Measurements from ENCODE around the gene DNM1L.
"Not testable (repeated sequence)": the region's sequence is repeated elsewhere in the genome, so short reads cannot be mapped to it uniquely, and the experiment has no call there.

Gene DNM1L

GRCh38 chr12:32698285-32698684, 19.2 kb downstream of the DNM1L start:
- Histone ChIP-seq H3K4me3 (ENCODE audit: low read length) (no peak overlapping the region), H3K36me3 (ENCODE audit: insufficient read depth, low read length) (peaks cover 2% of the 10 kb centered on the region), H3K9me3 (replicated peaks; ENCODE audit: low read length) (no peaks in the 10 kb centered on the region), H3K9ac (ENCODE audit: low read depth, low read length) (no peak overlapping the region), H3K27me3 (ENCODE audit: control insufficient read depth, insufficient read depth, low read length) (no peaks in the 10 kb centered on the region), H3K4me2 (ENCODE audit: low read length) (no peak overlapping the region), H3K4me1 (ENCODE audit: control insufficient read depth, insufficient read depth, low read length) (no peaks in the 10 kb centered on the region)

GRCh38 chr12:32699437-32699836, 20.3 kb downstream of the DNM1L start:
- not testable (repeated sequence) for H3K4me2 ChIP-seq (ENCODE audit: low read length); H3K27me3 ChIP-seq (ENCODE audit: control insufficient read depth, insufficient read depth, low read length); H3K4me3 ChIP-seq (ENCODE audit: low read length); H3K9ac ChIP-seq (ENCODE audit: low read depth, low read length); H3K4me1 ChIP-seq (ENCODE audit: control insufficient read depth, insufficient read depth, low read length); H3K9me3 ChIP-seq (replicated peaks; ENCODE audit: low read length); H3K36me3 ChIP-seq (ENCODE audit: insufficient read depth, low read length)

GRCh38 chr12:32702473-32702872, 23.4 kb downstream of the DNM1L start:
- Histone ChIP-seq H3K36me3 (ENCODE audit: insufficient read depth, low read length) (no peaks in the 10 kb centered on the region), H3K9me3 (replicated peaks; ENCODE audit: low read length) (no peaks in the 10 kb centered on the region), H3K9ac (ENCODE audit: low read depth, low read length) (no peak overlapping the region), H3K4me2 (ENCODE audit: low read length) (no peak overlapping the region), H3K4me3 (ENCODE audit: low read length) (no peak overlapping the region), H3K4me1 (ENCODE audit: control insufficient read depth, insufficient read depth, low read length) (no peaks in the 10 kb centered on the region), H3K27me3 (ENCODE audit: control insufficient read depth, insufficient read depth, low read length) (no peaks in the 10 kb centered on the region)

- H3K36me3 ChIP-seq (ENCODE audit: insufficient read depth, low read length): no peaks in the 10 kb centered on the region
- H3K27me3 ChIP-seq (ENCODE audit: control insufficient read depth, insufficient read depth, low read length): no peaks in the 10 kb centered on the region
- no peak overlapping the region for H3K4me2 ChIP-seq (ENCODE audit: low read length)
- no peak overlapping the region for H3K9ac ChIP-seq (ENCODE audit: low read depth, low read length)
- H3K4me3 ChIP-seq (ENCODE audit: low read length): no peak overlapping the region
- no peaks in the 10 kb centered on the region for H3K9me3 ChIP-seq (replicated peaks; ENCODE audit: low read length)
- no peaks in the 10 kb centered on the region for H3K4me1 ChIP-seq (ENCODE audit: control insufficient read depth, insufficient read depth, low read length)
Measured at GRCh38 chr12:32702946-32703345, 23.8 kb downstream of the DNM1L start.

- no peaks in the 10 kb centered on the region for H3K27me3 ChIP-seq (ENCODE audit: control insufficient read depth, insufficient read depth, low read length)
- no peak overlapping the region for H3K4me2 ChIP-seq (ENCODE audit: low read length)
- H3K4me1 ChIP-seq (ENCODE audit: control insufficient read depth, insufficient read depth, low read length): no peaks in the 10 kb centered on the region
- no peak overlapping the region for H3K4me3 ChIP-seq (ENCODE audit: low read length)
- H3K36me3 ChIP-seq (ENCODE audit: insufficient read depth, low read length): peaks cover 10% of the 10 kb centered on the region
- no peak overlapping the region for H3K9ac ChIP-seq (ENCODE audit: low read depth, low read length)
- no peaks in the 10 kb centered on the region for H3K9me3 ChIP-seq (replicated peaks; ENCODE audit: low read length)
Measured at GRCh38 chr12:32705783-32706182, 26.7 kb downstream of the DNM1L start.

- Histone ChIP-seq H3K9me3 (replicated peaks; ENCODE audit: low read length) (no peaks in the 10 kb centered on the region), H3K4me2 (ENCODE audit: low read length) (no peak overlapping the region), H3K4me3 (ENCODE audit: low read length) (no peak overlapping the region), H3K9ac (ENCODE audit: low read depth, low read length) (no peak overlapping the region), H3K4me1 (ENCODE audit: control insufficient read depth, insufficient read depth, low read length) (no peaks in the 10 kb centered on the region), H3K27me3 (ENCODE audit: control insufficient read depth, insufficient read depth, low read length) (no peaks in the 10 kb centered on the region), H3K36me3 (ENCODE audit: insufficient read depth, low read length) (peaks cover 16% of the 10 kb centered on the region)
Measured at GRCh38 chr12:32706335-32707024, 27.4 kb downstream of the DNM1L start.

- H3K36me3 ChIP-seq (ENCODE audit: insufficient read depth, low read length): peaks cover 39% of the 10 kb centered on the region
- H3K4me3 ChIP-seq (ENCODE audit: low read length): no peak overlapping the region
- no peaks in the 10 kb centered on the region for H3K4me1 ChIP-seq (ENCODE audit: control insufficient read depth, insufficient read depth, low read length)
- no peak overlapping the region for H3K9ac ChIP-seq (ENCODE audit: low read depth, low read length)
- no peaks in the 10 kb centered on the region for H3K9me3 ChIP-seq (replicated peaks; ENCODE audit: low read length)
- no peak overlapping the region for H3K4me2 ChIP-seq (ENCODE audit: low read length)
- no peaks in the 10 kb centered on the region for H3K27me3 ChIP-seq (ENCODE audit: control insufficient read depth, insufficient read depth, low read length)
Measured at GRCh38 chr12:32708926-32709325, 29.8 kb downstream of the DNM1L start.

- Histone ChIP-seq H3K27me3 (ENCODE audit: control insufficient read depth, insufficient read depth, low read length) (no peaks in the 10 kb centered on the region), H3K9ac (ENCODE audit: low read depth, low read length) (no peak overlapping the region), H3K4me1 (ENCODE audit: control insufficient read depth, insufficient read depth, low read length) (no peaks in the 10 kb centered on the region), H3K4me3 (ENCODE audit: low read length) (no peak overlapping the region), H3K4me2 (ENCODE audit: low read length) (no peak overlapping the region), H3K9me3 (replicated peaks; ENCODE audit: low read length) (no peaks in the 10 kb centered on the region), H3K36me3 (ENCODE audit: insufficient read depth, low read length) (peaks cover 33% of the 10 kb centered on the region)
Measured at GRCh38 chr12:32714772-32715171, 35.7 kb downstream of the DNM1L start.

GRCh38 chr12:32718926-32719325, 39.8 kb downstream of the DNM1L start:
- no peak overlapping the region for H3K9ac ChIP-seq (ENCODE audit: low read depth, low read length)
- H3K4me3 ChIP-seq (ENCODE audit: low read length): no peak overlapping the region
- H3K27me3 ChIP-seq (ENCODE audit: control insufficient read depth, insufficient read depth, low read length): no peaks in the 10 kb centered on the region
- H3K36me3 ChIP-seq (ENCODE audit: insufficient read depth, low read length): peaks cover 22% of the 10 kb centered on the region
- H3K9me3 ChIP-seq (replicated peaks; ENCODE audit: low read length): no peaks in the 10 kb centered on the region
- H3K4me2 ChIP-seq (ENCODE audit: low read length): no peak overlapping the region
- no peaks in the 10 kb centered on the region for H3K4me1 ChIP-seq (ENCODE audit: control insufficient read depth, insufficient read depth, low read length)

- H3K9me3 ChIP-seq (replicated peaks; ENCODE audit: low read length); H3K9ac ChIP-seq (ENCODE audit: low read depth, low read length); H3K4me3 ChIP-seq (ENCODE audit: low read length); H3K4me2 ChIP-seq (ENCODE audit: low read length); H3K27me3 ChIP-seq (ENCODE audit: control insufficient read depth, insufficient read depth, low read length); H3K4me1 ChIP-seq (ENCODE audit: control insufficient read depth, insufficient read depth, low read length): not testable (repeated sequence)
- peaks cover 54% of the 10 kb centered on the region for H3K36me3 ChIP-seq (ENCODE audit: insufficient read depth, low read length)
Measured at GRCh38 chr12:32725308-32725707, 46.2 kb downstream of the DNM1L start.

- Histone ChIP-seq H3K4me1 (ENCODE audit: control insufficient read depth, insufficient read depth, low read length) (no peaks in the 10 kb centered on the region), H3K36me3 (ENCODE audit: insufficient read depth, low read length) (peaks cover 54% of the 10 kb centered on the region), H3K27me3 (ENCODE audit: control insufficient read depth, insufficient read depth, low read length) (no peaks in the 10 kb centered on the region), H3K9me3 (replicated peaks; ENCODE audit: low read length) (no peaks in the 10 kb centered on the region), H3K9ac (ENCODE audit: low read depth, low read length) (no peak overlapping the region), H3K4me3 (ENCODE audit: low read length) (no peak overlapping the region), H3K4me2 (ENCODE audit: low read length) (no peak overlapping the region)
Measured at GRCh38 chr12:32726286-32726685, 47.2 kb downstream of the DNM1L start.

- no peaks in the 10 kb centered on the region for H3K4me1 ChIP-seq (ENCODE audit: control insufficient read depth, insufficient read depth, low read length)
- H3K36me3 ChIP-seq (ENCODE audit: insufficient read depth, low read length): peaks cover 55% of the 10 kb centered on the region
Measured at GRCh38 chr12:32727237-32727636, 48.1 kb downstream of the DNM1L start.

More at GRCh38 chr12:32727237-32727636, 48.1 kb downstream of the DNM1L start:
- no peaks in the 10 kb centered on the region for H3K27me3 ChIP-seq (ENCODE audit: control insufficient read depth, insufficient read depth, low read length)
- no peak overlapping the region for H3K9ac ChIP-seq (ENCODE audit: low read depth, low read length)
- no peaks in the 10 kb centered on the region for H3K9me3 ChIP-seq (replicated peaks; ENCODE audit: low read length)
- H3K4me2 ChIP-seq (ENCODE audit: low read length): no peak overlapping the region
- H3K4me3 ChIP-seq (ENCODE audit: low read length): no peak overlapping the region
